WTC11 (cell line): ENCODE results near the gene FUCA1. TPM values are rescaled to one million over a fixed set of nuclear protein-coding genes. Genes with fewer than 3 reads are reported as not detected.
"Not testable (repeated sequence)": the region's sequence is repeated elsewhere in the genome, so short reads cannot be mapped to it uniquely, and the experiment has no call there.

ENCODE experiments used
- ATAC-seq: fragments of 200-7000 bp; cut with Tn5 transposase; 2 replicates; pipeline ENCODE4 v1.10.0; 2021; ENCODE audit warnings: mild to moderate bottlenecking, moderate library complexity
- CTCF ChIA-PET: fragments of 300-600 bp; sonication (Branson Sonifier 250); formaldehyde crosslinking; loops from one replicate; lab custom pipeline; 2021; ENCODE audit warnings: antibody characterized with exemption; lab: Charles Lee
- POLR2A ChIA-PET: fragments of 350-600 bp; sonication (Branson Sonifier 250); formaldehyde crosslinking; loops from one replicate; lab custom pipeline; 2021; ENCODE audit warnings: antibody characterized with exemption; lab: Charles Lee
- DNase-seq: peaks from one replicate; pipeline ENCODE4 v3.0.0; 2021; ENCODE audit warnings: low spot score
- H3K27ac Mint-ChIP-seq: 2 replicates; pipeline ENCODE4 v1.8.0; 2021; ENCODE audit warnings: mixed read lengths
- H3K27me3 Mint-ChIP-seq: 2 replicates; pipeline ENCODE4 v1.8.0; 2021; ENCODE audit warnings: low read depth, mild to moderate bottlenecking, moderate library complexity, mixed read lengths
- H3K36me3 Mint-ChIP-seq: 2 replicates; pipeline ENCODE4 v1.8.0; 2021; ENCODE audit warnings: mixed read lengths
- H3K4me1 Mint-ChIP-seq: 2 replicates; pipeline ENCODE4 v1.8.0; 2022; ENCODE audit warnings: mixed read lengths
- H3K4me3 Mint-ChIP-seq: 2 replicates; pipeline ENCODE4 v1.8.0; 2021; ENCODE audit warnings: mild to moderate bottlenecking, moderate library complexity, mixed read lengths
- H3K9me3 Mint-ChIP-seq: 2 replicates; pipeline ENCODE4 v1.8.0; 2021; ENCODE audit warnings: mixed read lengths
- CTCF ChIP-seq: fragments of 200-600 bp; IDR thresholded peaks from 2 replicates; pipeline ENCODE4 v1.8.0; 2022; ENCODE audit warnings: antibody characterized with exemption
- IRF2 ChIP-seq: sonication (generic); formaldehyde crosslinking; IDR thresholded peaks from 2 replicates; pipeline ENCODE4 v1.8.0; 2022; ENCODE audit warnings: low read depth, missing genetic modification reagents, borderline replicate concordance
- NFE2L1 ChIP-seq: sonication (generic); formaldehyde crosslinking; IDR thresholded peaks from 2 replicates; pipeline ENCODE4 v1.8.1; 2023; ENCODE audit warnings: missing genetic modification reagents
- SP1 ChIP-seq: sonication (generic); formaldehyde crosslinking; conservative IDR thresholded peaks from 2 replicates; pipeline ENCODE4 v1.8.1; 2022; ENCODE audit warnings: missing genetic modification reagents
- STAT6 ChIP-seq: sonication (generic); formaldehyde crosslinking; conservative IDR thresholded peaks from 2 replicates; pipeline ENCODE4 v1.8.1; 2023; ENCODE audit warnings: mild to moderate bottlenecking, low read depth, missing genetic modification reagents, moderate library complexity
- TEAD1 ChIP-seq: sonication (generic); formaldehyde crosslinking; IDR thresholded peaks from 2 replicates; pipeline ENCODE4 v1.8.0; 2022; ENCODE audit warnings: mild to moderate bottlenecking, missing genetic modification reagents
- TP53 ChIP-seq: sonication (generic); formaldehyde crosslinking; IDR thresholded peaks from 2 replicates; pipeline ENCODE4 v1.8.1; 2023; ENCODE audit warnings: mild to moderate bottlenecking, missing genetic modification reagents
- ZBTB21 ChIP-seq: sonication (generic); formaldehyde crosslinking; IDR thresholded peaks from 2 replicates; pipeline ENCODE4 v1.8.1; 2023; ENCODE audit warnings: mild to moderate bottlenecking, missing genetic modification reagents, borderline replicate concordance
- ZNF317 ChIP-seq: sonication (generic); formaldehyde crosslinking; IDR thresholded peaks from 2 replicates; pipeline ENCODE4 v1.8.1; 2023; ENCODE audit warnings: low read depth, mild to moderate bottlenecking, moderate library complexity, missing genetic modification reagents, borderline replicate concordance
- total RNA-seq: library from RNA; stranded (reverse); gene quantifications from 3 replicates; pipeline ENCODE4 v1.2.3, GENCODE V29; 2021
- TF ChIP-seq, protein P1 (sequence below): sonication (generic); formaldehyde crosslinking; IDR thresholded peaks from 2 replicates; pipeline ENCODE4 v1.8.1; 2022; ENCODE audit warnings: low read depth, mild to moderate bottlenecking, moderate library complexity, missing genetic modification reagents, borderline replicate concordance
- TF ChIP-seq, protein P2 (sequence below): fragments of 250-450 bp; sonication (Bioruptor Pico); IDR thresholded peaks from 2 replicates; pipeline ENCODE4 v1.9.0; 2021; ENCODE audit warnings: moderate library complexity, mild to moderate bottlenecking, inconsistent platforms, borderline replicate concordance
- TF ChIP-seq, protein P3 (sequence below): sonication (generic); formaldehyde crosslinking; IDR thresholded peaks from 2 replicates; pipeline ENCODE4 v1.8.1; 2023; ENCODE audit warnings: mild to moderate bottlenecking, missing genetic modification reagents

FUCA1 gene
- total RNA-seq, 1 experiment from 2014 or later: 7.5 TPM

- Mint-ChIP-seq H3K27me3 (peaks cover 17% of the 10 kb centered on the region), H3K9me3 (no peaks in the 10 kb centered on the region), H3K4me1 (peaks cover 3% of the 10 kb centered on the region; the same call in 1 of the 2 replicates), H3K36me3 (no peaks in the 10 kb centered on the region), H3K4me3 (no peak overlapping the region), H3K27ac (no peak overlapping the region)
- CTCF ChIA-PET: interaction anchor here (1.0 to 1.6 kb wide), 2 partner anchors 33 to 112 kb away, joined by 4 to 5 read pairs; no protein-coding TSS in a partner anchor
- TF ChIP-seq SP1: no peak
- POLR2A ChIA-PET: no interaction called here
- DNase-seq (no peak), ATAC-seq (no peak)
These were observed 63.1 kb downstream of the FUCA1 start for GRCh38 chr1:23805025-23805424.

GRCh38 chr1:23804183-23804835, 63.8 kb downstream of the FUCA1 start:
- Mint-ChIP-seq H3K36me3 (no peaks in the 10 kb centered on the region), H3K9me3 (no peaks in the 10 kb centered on the region), H3K27me3 (peaks cover 17% of the 10 kb centered on the region), H3K27ac (no peak overlapping the region), H3K4me3 (no peak overlapping the region), H3K4me1 (peaks cover 7% of the 10 kb centered on the region)
- ChIA-PET CTCF (interaction anchor here (0.8 to 1.2 kb wide), 2 partner anchors 33 to 112 kb away, joined by 3 read pairs; no protein-coding TSS in a partner anchor), POLR2A (no interaction called here)
- TF ChIP-seq TP53 (CRISPR knock-in tag) (no peak), CTCF (0 out of 2 replicates have a peak, but pooled peaks have one; percentile 12), NFE2L1 (CRISPR knock-in tag) (no peak)
- TF ChIP-seq, protein P1, sequence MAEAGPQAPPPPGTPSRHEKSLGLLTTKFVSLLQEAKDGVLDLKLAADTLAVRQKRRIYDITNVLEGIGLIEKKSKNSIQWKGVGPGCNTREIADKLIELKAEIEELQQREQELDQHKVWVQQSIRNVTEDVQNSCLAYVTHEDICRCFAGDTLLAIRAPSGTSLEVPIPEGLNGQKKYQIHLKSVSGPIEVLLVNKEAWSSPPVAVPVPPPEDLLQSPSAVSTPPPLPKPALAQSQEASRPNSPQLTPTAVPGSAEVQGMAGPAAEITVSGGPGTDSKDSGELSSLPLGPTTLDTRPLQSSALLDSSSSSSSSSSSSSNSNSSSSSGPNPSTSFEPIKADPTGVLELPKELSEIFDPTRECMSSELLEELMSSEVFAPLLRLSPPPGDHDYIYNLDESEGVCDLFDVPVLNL (CRISPR knock-in tag): no peak
- ATAC-seq (no peak), DNase-seq (no peak)

DNA sequence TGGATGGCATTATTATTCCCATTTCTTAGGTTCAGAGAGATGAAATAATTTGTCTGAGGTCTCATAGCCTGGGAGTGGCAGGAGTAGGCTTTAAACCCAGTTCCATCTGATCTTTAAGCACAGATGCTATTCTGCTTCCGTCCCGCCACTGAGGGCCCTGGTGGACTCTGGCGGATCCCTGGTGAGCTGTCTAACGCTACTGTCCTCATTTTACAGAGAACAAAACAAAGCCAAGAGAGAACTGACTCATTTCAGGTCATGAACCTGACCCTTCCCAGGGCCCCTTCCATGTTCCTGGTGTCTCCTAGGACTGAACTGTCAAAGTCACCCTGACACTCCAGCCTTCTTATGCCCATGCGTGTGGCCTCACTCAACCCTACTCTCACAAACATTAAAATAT, 64.4 kb downstream of the FUCA1 start:
- no peak for ATAC-seq
- TF ChIP-seq ZNF317 (CRISPR knock-in tag) (no peak), ZBTB21 (no peak), TP53 (CRISPR knock-in tag) (no peak), STAT6 (CRISPR knock-in tag) (no peak), IRF2 (CRISPR knock-in tag) (no peak), TEAD1 (CRISPR knock-in tag) (no peak)
- TF ChIP-seq, protein P2, sequence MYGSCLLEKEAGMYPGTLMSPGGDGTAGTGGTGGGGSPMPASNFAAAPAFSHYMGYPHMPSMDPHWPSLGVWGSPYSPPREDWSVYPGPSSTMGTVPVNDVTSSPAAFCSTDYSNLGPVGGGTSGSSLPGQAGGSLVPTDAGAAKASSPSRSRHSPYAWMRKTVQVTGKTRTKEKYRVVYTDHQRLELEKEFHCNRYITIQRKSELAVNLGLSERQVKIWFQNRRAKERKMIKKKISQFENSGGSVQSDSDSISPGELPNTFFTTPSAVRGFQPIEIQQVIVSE (CRISPR knock-in tag): no peak
- TF ChIP-seq, protein P3, sequence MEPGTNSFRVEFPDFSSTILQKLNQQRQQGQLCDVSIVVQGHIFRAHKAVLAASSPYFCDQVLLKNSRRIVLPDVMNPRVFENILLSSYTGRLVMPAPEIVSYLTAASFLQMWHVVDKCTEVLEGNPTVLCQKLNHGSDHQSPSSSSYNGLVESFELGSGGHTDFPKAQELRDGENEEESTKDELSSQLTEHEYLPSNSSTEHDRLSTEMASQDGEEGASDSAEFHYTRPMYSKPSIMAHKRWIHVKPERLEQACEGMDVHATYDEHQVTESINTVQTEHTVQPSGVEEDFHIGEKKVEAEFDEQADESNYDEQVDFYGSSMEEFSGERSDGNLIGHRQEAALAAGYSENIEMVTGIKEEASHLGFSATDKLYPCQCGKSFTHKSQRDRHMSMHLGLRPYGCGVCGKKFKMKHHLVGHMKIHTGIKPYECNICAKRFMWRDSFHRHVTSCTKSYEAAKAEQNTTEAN: no peak
- peaks cover 11% of the 10 kb centered on the region for H3K4me1 Mint-ChIP-seq
- POLR2A ChIA-PET: no interaction called here
- no peak for DNase-seq
- CTCF ChIA-PET: interaction anchor here (0.8 to 1.2 kb wide), 2 partner anchors 32 to 113 kb away, joined by 3 read pairs; no protein-coding TSS in a partner anchor
- H3K27ac Mint-ChIP-seq: no peak overlapping the region
- H3K9me3 Mint-ChIP-seq: no peaks in the 10 kb centered on the region
- H3K27me3 Mint-ChIP-seq: peaks cover 17% of the 10 kb centered on the region
- no peak overlapping the region for H3K4me3 Mint-ChIP-seq
- H3K36me3 Mint-ChIP-seq: no peaks in the 10 kb centered on the region; the same call in 1 of the 2 replicates

DNA sequence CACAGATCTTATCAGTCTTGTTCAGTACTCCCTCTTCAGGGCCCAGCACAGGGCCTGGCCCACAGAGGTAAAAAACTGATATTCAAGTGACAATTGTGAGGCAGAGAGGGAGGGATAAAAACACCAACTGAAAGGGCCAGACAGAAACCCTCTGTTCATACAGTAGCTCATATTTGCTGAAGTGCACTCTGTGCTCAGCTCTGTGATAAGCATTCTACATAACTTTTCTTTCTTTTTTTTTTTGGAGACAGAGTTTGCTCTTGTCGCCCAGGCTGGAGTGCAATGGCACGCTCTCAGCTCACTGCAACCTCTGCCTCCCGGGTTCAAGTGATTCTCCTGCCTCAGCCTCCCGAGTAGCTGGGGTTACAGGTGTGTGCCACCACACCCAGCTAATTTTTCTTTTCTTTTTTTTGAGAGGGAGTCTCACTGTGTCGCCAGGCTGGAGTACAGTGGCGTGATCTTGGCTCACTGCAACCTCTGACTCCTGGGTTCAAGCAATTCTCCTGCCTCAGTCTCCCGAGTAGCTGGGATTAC, 65.2 kb downstream of the FUCA1 start:
- CTCF ChIA-PET: interaction anchor here (1.0 to 7.8 kb wide), 5 partner anchors 7 to 114 kb away, joined by 3 to 109 read pairs (median 22); partner anchors contain the start of gene LYPLA2
- POLR2A ChIA-PET, ATAC-seq, H3K9me3 Mint-ChIP-seq, H3K36me3 Mint-ChIP-seq, H3K4me3 Mint-ChIP-seq, DNase-seq, H3K27ac Mint-ChIP-seq: not testable (repeated sequence)
- peaks cover 17% of the 10 kb centered on the region for H3K27me3 Mint-ChIP-seq
- H3K4me1 Mint-ChIP-seq: peaks cover 14% of the 10 kb centered on the region
